Endodermal cell (in vitro differentiated cells): ENCODE measurements around the gene HOGA1. TPM values are rescaled to one million over a fixed set of nuclear protein-coding genes. Genes with fewer than 3 reads are reported as not detected.

Experiments
- DNase-seq: peaks from one replicate; pipeline ENCODE4 v3.0.0-alpha.2; 2017
- H3K27ac ChIP-seq: 2 replicates; pipeline ENCODE4 v1.5.1; 2013; ENCODE audit warnings: mild to moderate bottlenecking, low read depth, low read length, moderate library complexity
- H3K27me3 ChIP-seq: 2 replicates; pipeline ENCODE4 v1.6.1; 2013; ENCODE audit warnings: mild to moderate bottlenecking, low read length, moderate library complexity; ENCODE audit not compliant: insufficient read depth, control insufficient read depth, poor library complexity, severe bottlenecking
- H3K36me3 ChIP-seq: 2 replicates; pipeline ENCODE4 v1.7.0; 2013; ENCODE audit warnings: mild to moderate bottlenecking, low read length, moderate library complexity; ENCODE audit not compliant: control insufficient read depth, insufficient read depth
- H3K4me1 ChIP-seq: one replicate; pipeline ENCODE4 v1.7.0; 2013; ENCODE audit warnings: low read length; ENCODE audit not compliant: control insufficient read depth, insufficient read depth
- H3K4me3 ChIP-seq: 2 replicates; pipeline ENCODE4 v1.5.1; 2013; ENCODE audit warnings: mild to moderate bottlenecking, low read length, moderate library complexity
- H3K9ac ChIP-seq: 2 replicates; pipeline ENCODE4 v1.6.1; 2013; ENCODE audit warnings: mild to moderate bottlenecking, low read length, moderate library complexity; ENCODE audit not compliant: poor library complexity, severe bottlenecking; ENCODE audit errors: extremely low read depth
- H3K9me3 ChIP-seq: 2 replicates; pipeline ENCODE4 v1.6.1; 2013; ENCODE audit warnings: mild to moderate bottlenecking, low read length, moderate library complexity; ENCODE audit not compliant: control insufficient read depth
- H3K27ac Mint-ChIP-seq: 2 replicates; pipeline ENCODE4 v1.8.0; 2020; ENCODE audit warnings: mixed read lengths
- H3K27me3 Mint-ChIP-seq: 2 replicates; pipeline ENCODE4 v1.8.0; 2021; ENCODE audit warnings: mild to moderate bottlenecking, mixed read lengths; ENCODE audit not compliant: insufficient read depth
- H3K36me3 Mint-ChIP-seq: 2 replicates; pipeline ENCODE4 v1.8.0; 2020; ENCODE audit warnings: low read depth, mixed read lengths
- H3K4me1 Mint-ChIP-seq: 2 replicates; pipeline ENCODE4 v1.8.0; 2020; ENCODE audit warnings: mixed read lengths
- H3K4me3 Mint-ChIP-seq: 2 replicates; pipeline ENCODE4 v1.8.0; 2020; ENCODE audit warnings: mild to moderate bottlenecking, moderate library complexity, mixed read lengths
- H3K9me3 Mint-ChIP-seq: 2 replicates; pipeline ENCODE4 v1.8.0; 2020; ENCODE audit warnings: mild to moderate bottlenecking, mixed read lengths
- CTCF ChIP-seq: fragments of 200-600 bp; sonication (generic); conservative IDR thresholded peaks from 2 replicates; pipeline ENCODE4 v1.5.0; 2021; ENCODE audit warnings: antibody characterized with exemption, mild to moderate bottlenecking
- WGBS, 2 experiments: methylation state at CpG; one replicate each; pipeline versions ENCODE4 v1.1.5 to v1.1.7; 2013; ENCODE audit warnings: missing lambda C conversion rate in 2 of 2, mixed read lengths in 1 of 2; ENCODE audit not compliant: insufficient coverage in 1 of 2, insufficient read length in 1 of 2; 5-methylcytosine and 5-hydroxymethylcytosine counted together
- total RNA-seq, 2 donors: library from RNA; stranded (reverse); fragmentation: NEBNext Ultra II Directional in 1 of 2; extraction: Animal tissue kit (Norgen Biotek cat#: 25700) in 1 of 2; gene quantifications; 2 replicates in 1 of 2; 3 replicates in 1 of 2; pipeline ENCODE4 v1.2.1, GENCODE V29; 2021

Gene HOGA1
- total RNA-seq, 2 donors from 2014 or later, result 0.15 to 1.7 TPM

- no peak overlapping the region for H3K4me3 Mint-ChIP-seq
- Histone ChIP-seq H3K9ac (no peak overlapping the region), H3K4me1 (no peaks in the 10 kb centered on the region), H3K36me3 (peaks cover 8% of the 10 kb centered on the region), H3K4me3 (no peak overlapping the region), H3K27ac (no peak overlapping the region), H3K27me3 (no peaks in the 10 kb centered on the region), H3K9me3 (no peaks in the 10 kb centered on the region)
- H3K4me1 Mint-ChIP-seq, result no peaks in the 10 kb centered on the region
- H3K27me3 Mint-ChIP-seq, result no peaks in the 10 kb centered on the region
- no peak overlapping the region for H3K27ac Mint-ChIP-seq
- WGBS, 2 experiments, result 80 to 95% methylated on average over 1 to 2 of the region's 2 CpGs
- no peak for TF ChIP-seq CTCF
- no peaks in the 10 kb centered on the region for H3K9me3 Mint-ChIP-seq
- H3K36me3 Mint-ChIP-seq, result peaks cover 6% of the 10 kb centered on the region
- DNase-seq, result no peak
Observed at GRCh38 chr10:97573021-97573420, 11.2 kb upstream of the HOGA1 start.

- H3K4me3 Mint-ChIP-seq, result no peak overlapping the region
- H3K9me3 ChIP-seq, result no peaks in the 10 kb centered on the region
- H3K9ac ChIP-seq, result no peak overlapping the region
- peaks cover 4% of the 10 kb centered on the region for H3K36me3 Mint-ChIP-seq
- H3K27me3 Mint-ChIP-seq, result no peaks in the 10 kb centered on the region
- H3K27ac Mint-ChIP-seq, result no peak overlapping the region
- H3K27ac ChIP-seq, result no peak overlapping the region
- H3K4me3 ChIP-seq, result no peak overlapping the region
- no peak for TF ChIP-seq CTCF
- no peak for DNase-seq
- no peaks in the 10 kb centered on the region for H3K4me1 Mint-ChIP-seq
- WGBS, 2 experiments, result 70 to 73% methylated on average over 2 of the region's 2 CpGs
- no peaks in the 10 kb centered on the region for H3K4me1 ChIP-seq
- H3K9me3 Mint-ChIP-seq, result no peaks in the 10 kb centered on the region
- no peaks in the 10 kb centered on the region for H3K27me3 ChIP-seq
- H3K36me3 ChIP-seq, result peaks cover 8% of the 10 kb centered on the region
Observed at GRCh38 chr10:97573672-97574071, 10.5 kb upstream of the HOGA1 start.

- 88 to 97% methylated on average over 4 of the region's 4 CpGs for WGBS, 2 experiments
- peak overlapping the region; percentile 35 for H3K27ac Mint-ChIP-seq
Observed at GRCh38 chr10:97574374-97575126, 9.6 kb upstream of the HOGA1 start.

More at GRCh38 chr10:97574374-97575126, 9.6 kb upstream of the HOGA1 start:
- Histone ChIP-seq H3K4me3 (no peak overlapping the region), H3K27ac (no peak overlapping the region), H3K9ac (no peak overlapping the region), H3K4me1 (no peaks in the 10 kb centered on the region), H3K27me3 (no peaks in the 10 kb centered on the region), H3K9me3 (no peaks in the 10 kb centered on the region), H3K36me3 (peaks cover 3% of the 10 kb centered on the region)
- Mint-ChIP-seq H3K27me3 (no peaks in the 10 kb centered on the region), H3K36me3 (peaks cover 2% of the 10 kb centered on the region), H3K4me1 (no peaks in the 10 kb centered on the region), H3K4me3 (no peak overlapping the region), H3K9me3 (no peaks in the 10 kb centered on the region)
- TF ChIP-seq CTCF, result no peak
- DNase-seq, result peak; percentile 66
